Sigmoid colon (tissue), 4 donors: Measurements from ENCODE around the gene GLA.

Experiments
- EP300 ChIP-seq, 4 donors: sonication (generic); formaldehyde crosslinking; IDR thresholded peaks; one replicate each; pipeline ENCODE4 v1.6.1; 2017; ENCODE audit warnings: antibody characterized with exemption in 4 of 4
- TF ChIP-seq, protein P1 (sequence below), 4 experiments: fragments of 450-650 bp in 3 of 4; fragments of 200-600 bp in 1 of 4; IDR thresholded peaks; one replicate each; pipeline ENCODE4 v1.5.1; 2016 to 2019; ENCODE audit warnings: antibody characterized with exemption in 4 of 4, mild to moderate bottlenecking in 3 of 4, moderate library complexity in 2 of 4

DNA sequence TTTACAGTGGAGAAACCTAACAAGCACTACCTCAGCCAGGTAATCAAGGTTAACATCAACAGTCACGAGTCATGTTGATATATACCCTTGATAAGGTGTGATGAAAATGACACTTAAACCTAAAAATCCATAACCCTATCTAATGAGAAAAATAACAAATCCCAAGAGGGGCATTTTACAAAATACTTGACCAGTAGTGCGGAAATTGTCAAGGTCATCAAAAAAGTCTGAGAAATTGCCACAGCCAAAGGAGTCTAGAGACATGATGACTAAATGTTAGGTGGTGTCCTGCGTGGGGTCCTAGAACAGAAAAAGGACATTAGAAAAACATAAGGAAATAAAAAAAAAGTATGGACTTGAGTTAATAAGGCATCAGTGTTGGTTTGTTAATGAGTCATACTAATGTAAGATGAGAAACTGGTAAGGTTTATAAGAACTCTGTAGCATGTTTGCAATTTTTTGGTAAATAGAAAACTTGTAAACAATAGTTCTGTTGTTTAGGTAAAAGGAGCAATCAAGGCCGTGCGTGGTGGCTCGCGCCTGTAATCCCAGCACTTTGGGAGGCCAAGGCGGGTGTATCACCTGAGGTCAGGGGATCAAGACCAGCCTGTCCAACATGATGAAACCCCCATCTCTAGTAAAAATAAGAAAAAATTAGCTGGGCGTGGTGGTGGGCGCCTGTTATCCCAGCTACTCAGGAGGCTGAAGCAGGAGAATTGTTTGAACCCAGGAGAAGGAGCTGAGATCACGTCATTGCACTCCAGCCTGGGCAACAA, 14.0 kb downstream of the GLA start:
- TF ChIP-seq, protein P1, sequence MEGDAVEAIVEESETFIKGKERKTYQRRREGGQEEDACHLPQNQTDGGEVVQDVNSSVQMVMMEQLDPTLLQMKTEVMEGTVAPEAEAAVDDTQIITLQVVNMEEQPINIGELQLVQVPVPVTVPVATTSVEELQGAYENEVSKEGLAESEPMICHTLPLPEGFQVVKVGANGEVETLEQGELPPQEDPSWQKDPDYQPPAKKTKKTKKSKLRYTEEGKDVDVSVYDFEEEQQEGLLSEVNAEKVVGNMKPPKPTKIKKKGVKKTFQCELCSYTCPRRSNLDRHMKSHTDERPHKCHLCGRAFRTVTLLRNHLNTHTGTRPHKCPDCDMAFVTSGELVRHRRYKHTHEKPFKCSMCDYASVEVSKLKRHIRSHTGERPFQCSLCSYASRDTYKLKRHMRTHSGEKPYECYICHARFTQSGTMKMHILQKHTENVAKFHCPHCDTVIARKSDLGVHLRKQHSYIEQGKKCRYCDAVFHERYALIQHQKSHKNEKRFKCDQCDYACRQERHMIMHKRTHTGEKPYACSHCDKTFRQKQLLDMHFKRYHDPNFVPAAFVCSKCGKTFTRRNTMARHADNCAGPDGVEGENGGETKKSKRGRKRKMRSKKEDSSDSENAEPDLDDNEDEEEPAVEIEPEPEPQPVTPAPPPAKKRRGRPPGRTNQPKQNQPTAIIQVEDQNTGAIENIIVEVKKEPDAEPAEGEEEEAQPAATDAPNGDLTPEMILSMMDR (IDR thresholded peaks at IDR 0.05): no peak
- no peak for TF ChIP-seq EP300 (IDR thresholded peaks at IDR 0.05)
